Measurements from ENCODE around the gene ZMYND19.

Gene ZMYND19

GRCh38 chr9:137590469-137591383, at the start of gene ZMYND19:
ZMYND19 (minus strand) TSS chr9:137590512; CDS start chr9:137590263, 249 bp downstream.
- TF ChIP-seq, protein P1, sequence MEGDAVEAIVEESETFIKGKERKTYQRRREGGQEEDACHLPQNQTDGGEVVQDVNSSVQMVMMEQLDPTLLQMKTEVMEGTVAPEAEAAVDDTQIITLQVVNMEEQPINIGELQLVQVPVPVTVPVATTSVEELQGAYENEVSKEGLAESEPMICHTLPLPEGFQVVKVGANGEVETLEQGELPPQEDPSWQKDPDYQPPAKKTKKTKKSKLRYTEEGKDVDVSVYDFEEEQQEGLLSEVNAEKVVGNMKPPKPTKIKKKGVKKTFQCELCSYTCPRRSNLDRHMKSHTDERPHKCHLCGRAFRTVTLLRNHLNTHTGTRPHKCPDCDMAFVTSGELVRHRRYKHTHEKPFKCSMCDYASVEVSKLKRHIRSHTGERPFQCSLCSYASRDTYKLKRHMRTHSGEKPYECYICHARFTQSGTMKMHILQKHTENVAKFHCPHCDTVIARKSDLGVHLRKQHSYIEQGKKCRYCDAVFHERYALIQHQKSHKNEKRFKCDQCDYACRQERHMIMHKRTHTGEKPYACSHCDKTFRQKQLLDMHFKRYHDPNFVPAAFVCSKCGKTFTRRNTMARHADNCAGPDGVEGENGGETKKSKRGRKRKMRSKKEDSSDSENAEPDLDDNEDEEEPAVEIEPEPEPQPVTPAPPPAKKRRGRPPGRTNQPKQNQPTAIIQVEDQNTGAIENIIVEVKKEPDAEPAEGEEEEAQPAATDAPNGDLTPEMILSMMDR (IDR thresholded peaks at IDR 0.05; ENCODE audit: insufficient read depth, low read length, missing control alignments) = no peak
- peak within 1 kb of the TSS; percentile 82 for H3K4me3 ChIP-seq (ENCODE audit: low read depth, low read length)
- ChIA-PET POLR2A (interaction anchor here (0.5 to 0.8 kb wide), 2 partner anchors 28 to 234 kb away, joined by 3 to 4 read pairs; partner anchors contain the start of gene EHMT1), CTCF (interaction anchor here (2.1 to 6.3 kb wide), 2 partner anchors 12 kb away, joined by 6 to 91 read pairs; partner anchors contain the start of gene DPH7)
- DNase-seq (ENCODE audit: low read depth, low spot score) = no peak

GRCh38 chr9:137639303-137640051, 49.2 kb upstream of the ZMYND19 start:
- ChIA-PET POLR2A (no interaction called here), CTCF (interaction anchor here (1.0 to 1.6 kb wide), 2 partner anchors 27 to 56 kb away, joined by 3 to 6 read pairs; no protein-coding TSS in a partner anchor)
- TF ChIP-seq, protein P1 (IDR thresholded peaks at IDR 0.05; ENCODE audit: insufficient read depth, low read length, missing control alignments) = no peak
- DNase-seq (ENCODE audit: low read depth, low spot score) = no peak
- no peak overlapping the region for H3K4me3 ChIP-seq (ENCODE audit: low read depth, low read length)

- TF ChIP-seq, protein P1 (IDR thresholded peaks at IDR 0.05; ENCODE audit: insufficient read depth, low read length, missing control alignments) = no peak
- no peak for DNase-seq (ENCODE audit: low read depth, low spot score)
- CTCF ChIA-PET = interaction anchor here (1.1 to 1.8 kb wide), 3 partner anchors 17 to 35 kb away, joined by 3 to 7 read pairs (median 4); no protein-coding TSS in a partner anchor
- POLR2A ChIA-PET = no interaction called here
- no peak overlapping the region for H3K4me3 ChIP-seq (ENCODE audit: low read depth, low read length)
Observed at GRCh38 chr9:137638680-137639079, 48.4 kb upstream of the ZMYND19 start.

GRCh38 chr9:137634016-137634415, 43.7 kb upstream of the ZMYND19 start:
- no peak overlapping the region for H3K4me3 ChIP-seq (ENCODE audit: low read depth, low read length)
- ChIA-PET POLR2A (interaction anchor here (0.6 kb wide), 1 partner anchor 1271 kb away, joined by 3 read pairs; no protein-coding TSS in a partner anchor), CTCF (no interaction called here)
- TF ChIP-seq, protein P1 (IDR thresholded peaks at IDR 0.05; ENCODE audit: insufficient read depth, low read length, missing control alignments) = no peak
- DNase-seq (ENCODE audit: low read depth, low spot score) = no peak

GRCh38 chr9:137632230-137633161, 42.2 kb upstream of the ZMYND19 start:
- POLR2A ChIA-PET = no interaction called here
- TF ChIP-seq, protein P1 (IDR thresholded peaks at IDR 0.05; ENCODE audit: insufficient read depth, low read length, missing control alignments) = no peak
- no peak for DNase-seq (ENCODE audit: low read depth, low spot score)
- H3K4me3 ChIP-seq (ENCODE audit: low read depth, low read length) = no peak overlapping the region
- CTCF ChIA-PET = interaction anchor here (1.0 kb wide), 1 partner anchor 12 kb away, joined by 4 read pairs; no protein-coding TSS in a partner anchor
